ENCODE results near the gene VPS50.

The VPS50 gene

GRCh38 chr7:93239824-93240223 lies 7.7 kb downstream of the VPS50 start:
- H3K79me2 ChIP-seq (ENCODE audit: control insufficient read depth, insufficient read depth, low read length, poor library complexity) = no peaks in the 10 kb centered on the region
- no peak overlapping the region for H3K23ac ChIP-seq (ENCODE audit: low read length)
- no peak overlapping the region for H4K91ac ChIP-seq (ENCODE audit: low read depth, low read length)
- H2BK12ac ChIP-seq (ENCODE audit: low read length) = no peak overlapping the region
- no peaks in the 10 kb centered on the region for H3K27me3 ChIP-seq (ENCODE audit: insufficient read depth, low read length)
- no CpG with 5 or more reads among the region's 4 CpGs for WGBS (ENCODE audit: extremely low coverage, insufficient coverage, insufficient read length)
- H3K4me1 ChIP-seq (ENCODE audit: control insufficient read depth in 1 of 2, insufficient read depth in 2 of 2, low read length in 2 of 2) = no peaks in the 10 kb centered on the region
- H3K9me3 ChIP-seq (ENCODE audit: insufficient read depth, low read depth, low read length) = no peaks in the 10 kb centered on the region
- H3K4me3 ChIP-seq (ENCODE audit: low read depth, low read length) = no peak overlapping the region
- no peak overlapping the region for H3K18ac ChIP-seq (ENCODE audit: low read length)
- no peak overlapping the region for H2AFZ ChIP-seq (ENCODE audit: insufficient read depth, low read length, poor library complexity)
- no peak overlapping the region for H3K4ac ChIP-seq (ENCODE audit: low read depth, low read length)
- H4K12ac ChIP-seq (ENCODE audit: low read depth, low read length) = no peak overlapping the region
- no peak for DNase-seq
- no peak overlapping the region for H2AK5ac ChIP-seq (ENCODE audit: low read length)
- H3K14ac ChIP-seq (ENCODE audit: low read length) = no peak overlapping the region
- no peaks in the 10 kb centered on the region for H3K36me3 ChIP-seq (ENCODE audit: control insufficient read depth in 1 of 2, insufficient read depth in 2 of 2, low read length in 2 of 2)
- no peak overlapping the region for H4K8ac ChIP-seq (ENCODE audit: low read depth, low read length)
- no peak overlapping the region for H2BK120ac ChIP-seq (ENCODE audit: insufficient read depth, low read length, poor library complexity)
- no peak overlapping the region for H2BK5ac ChIP-seq (ENCODE audit: low read depth, low read length, poor library complexity)
- no peak overlapping the region for H3K27ac ChIP-seq (ENCODE audit: low read depth, low read length)
- H3K79me1 ChIP-seq (ENCODE audit: low read length) = no peaks in the 10 kb centered on the region
- no peak overlapping the region for H3K9ac ChIP-seq (ENCODE audit: low read length)
- no peak overlapping the region for H3K4me2 ChIP-seq (ENCODE audit: low read length)

GRCh38 chr7:93242106-93242505 lies 9.9 kb downstream of the VPS50 start:
- H3K4me1 ChIP-seq (ENCODE audit: control insufficient read depth in 1 of 2, insufficient read depth in 2 of 2, low read length in 2 of 2) = no peaks in the 10 kb centered on the region
- H2BK120ac ChIP-seq (ENCODE audit: insufficient read depth, low read length, poor library complexity) = no peak overlapping the region
- H3K79me2 ChIP-seq (ENCODE audit: control insufficient read depth, insufficient read depth, low read length, poor library complexity) = no peaks in the 10 kb centered on the region
- no peak overlapping the region for H3K9ac ChIP-seq (ENCODE audit: low read length)
- no peak overlapping the region for H3K4ac ChIP-seq (ENCODE audit: low read depth, low read length)
- H3K14ac ChIP-seq (ENCODE audit: low read length) = no peak overlapping the region
- H2AFZ ChIP-seq (ENCODE audit: insufficient read depth, low read length, poor library complexity) = no peak overlapping the region
- H3K36me3 ChIP-seq (ENCODE audit: control insufficient read depth in 1 of 2, insufficient read depth in 2 of 2, low read length in 2 of 2) = no peaks in the 10 kb centered on the region
- no peak overlapping the region for H3K23ac ChIP-seq (ENCODE audit: low read length)
- no peak for DNase-seq
- WGBS (ENCODE audit: extremely low coverage, insufficient coverage, insufficient read length) = no CpG with 5 or more reads among the region's 3 CpGs
- no peak overlapping the region for H2AK5ac ChIP-seq (ENCODE audit: low read length)
- H3K4me2 ChIP-seq (ENCODE audit: low read length) = no peak overlapping the region
- no peak overlapping the region for H3K27ac ChIP-seq (ENCODE audit: low read depth, low read length)
- H3K18ac ChIP-seq (ENCODE audit: low read length) = no peak overlapping the region
- H4K8ac ChIP-seq (ENCODE audit: low read depth, low read length) = no peak overlapping the region
- no peak overlapping the region for H4K12ac ChIP-seq (ENCODE audit: low read depth, low read length)
- H4K91ac ChIP-seq (ENCODE audit: low read depth, low read length) = no peak overlapping the region
- H2BK5ac ChIP-seq (ENCODE audit: low read depth, low read length, poor library complexity) = no peak overlapping the region
- no peaks in the 10 kb centered on the region for H3K27me3 ChIP-seq (ENCODE audit: insufficient read depth, low read length)
- H2BK12ac ChIP-seq (ENCODE audit: low read length) = no peak overlapping the region
- H3K9me3 ChIP-seq (ENCODE audit: insufficient read depth, low read depth, low read length) = no peaks in the 10 kb centered on the region
- H3K79me1 ChIP-seq (ENCODE audit: low read length) = no peaks in the 10 kb centered on the region
- H3K4me3 ChIP-seq (ENCODE audit: low read depth, low read length) = no peak overlapping the region

- peak in 1 of 2 donors; percentile 70 for DNase-seq
- H3K27ac ChIP-seq (ENCODE audit: low read depth, low read length) = no peak overlapping the region
These were observed 13.6 kb downstream of the VPS50 start for GRCh38 chr7:93245525-93246432.

GRCh38 chr7:93249491-93250148 lies 17.5 kb downstream of the VPS50 start:
- Histone ChIP-seq H3K4me3 (ENCODE audit: low read depth, low read length) (no peak overlapping the region), H3K14ac (ENCODE audit: low read length) (no peak overlapping the region), H2BK5ac (ENCODE audit: low read depth, low read length, poor library complexity) (no peak overlapping the region), H3K18ac (ENCODE audit: low read length) (no peak overlapping the region), H3K23ac (ENCODE audit: low read length) (no peak overlapping the region), H2BK120ac (ENCODE audit: insufficient read depth, low read length, poor library complexity) (no peak overlapping the region), H3K9ac (ENCODE audit: low read length) (no peak overlapping the region), H3K27ac (ENCODE audit: low read depth, low read length) (no peak overlapping the region), H3K36me3 (ENCODE audit: control insufficient read depth in 1 of 2, insufficient read depth in 2 of 2, low read length in 2 of 2) (no peaks in the 10 kb centered on the region), H3K27me3 (ENCODE audit: insufficient read depth, low read length) (no peaks in the 10 kb centered on the region), H3K4ac (ENCODE audit: low read depth, low read length) (no peak overlapping the region), H2AFZ (ENCODE audit: insufficient read depth, low read length, poor library complexity) (no peak overlapping the region), H3K79me1 (ENCODE audit: low read length) (no peaks in the 10 kb centered on the region), H3K4me2 (ENCODE audit: low read length) (no peak overlapping the region), H4K8ac (ENCODE audit: low read depth, low read length) (no peak overlapping the region), H3K9me3 (ENCODE audit: insufficient read depth, low read depth, low read length) (no peaks in the 10 kb centered on the region), H4K12ac (ENCODE audit: low read depth, low read length) (no peak overlapping the region), H2BK12ac (ENCODE audit: low read length) (no peak overlapping the region), H3K4me1 (ENCODE audit: control insufficient read depth in 1 of 2, insufficient read depth in 2 of 2, low read length in 2 of 2) (no peaks in the 10 kb centered on the region), H3K79me2 (ENCODE audit: control insufficient read depth, insufficient read depth, low read length, poor library complexity) (no peaks in the 10 kb centered on the region), H2AK5ac (ENCODE audit: low read length) (no peak overlapping the region), H4K91ac (ENCODE audit: low read depth, low read length) (no peak overlapping the region)
- WGBS (ENCODE audit: extremely low coverage, insufficient coverage, insufficient read length) = no CpG with 5 or more reads among the region's 5 CpGs
- DNase-seq = peak; percentile 2 to 57

More at GRCh38 chr7:93245525-93246432, 13.6 kb downstream of the VPS50 start:
- WGBS (ENCODE audit: extremely low coverage, insufficient coverage, insufficient read length) = no CpG with 5 or more reads among the region's 9 CpGs
- H3K4me3 ChIP-seq (ENCODE audit: low read depth, low read length) = no peak overlapping the region
- no peak overlapping the region for H4K91ac ChIP-seq (ENCODE audit: low read depth, low read length)
- no peak overlapping the region for H3K4me2 ChIP-seq (ENCODE audit: low read length)
- H3K36me3 ChIP-seq (ENCODE audit: control insufficient read depth in 1 of 2, insufficient read depth in 2 of 2, low read length in 2 of 2) = no peaks in the 10 kb centered on the region
- no peak overlapping the region for H3K9ac ChIP-seq (ENCODE audit: low read length)
- H3K18ac ChIP-seq (ENCODE audit: low read length) = no peak overlapping the region
- H3K4ac ChIP-seq (ENCODE audit: low read depth, low read length) = no peak overlapping the region
- H3K79me1 ChIP-seq (ENCODE audit: low read length) = no peaks in the 10 kb centered on the region
- no peak overlapping the region for H2BK5ac ChIP-seq (ENCODE audit: low read depth, low read length, poor library complexity)
- H4K12ac ChIP-seq (ENCODE audit: low read depth, low read length) = no peak overlapping the region
- no peaks in the 10 kb centered on the region for H3K79me2 ChIP-seq (ENCODE audit: control insufficient read depth, insufficient read depth, low read length, poor library complexity)
- H2AFZ ChIP-seq (ENCODE audit: insufficient read depth, low read length, poor library complexity) = no peak overlapping the region
- no peaks in the 10 kb centered on the region for H3K9me3 ChIP-seq (ENCODE audit: insufficient read depth, low read depth, low read length)
- no peak overlapping the region for H3K23ac ChIP-seq (ENCODE audit: low read length)
- H2BK12ac ChIP-seq (ENCODE audit: low read length) = no peak overlapping the region
- no peak overlapping the region for H3K14ac ChIP-seq (ENCODE audit: low read length)
- H4K8ac ChIP-seq (ENCODE audit: low read depth, low read length) = no peak overlapping the region
- no peaks in the 10 kb centered on the region for H3K27me3 ChIP-seq (ENCODE audit: insufficient read depth, low read length)
- no peak overlapping the region for H2BK120ac ChIP-seq (ENCODE audit: insufficient read depth, low read length, poor library complexity)
- no peak overlapping the region for H2AK5ac ChIP-seq (ENCODE audit: low read length)
- no peaks in the 10 kb centered on the region for H3K4me1 ChIP-seq (ENCODE audit: control insufficient read depth in 1 of 2, insufficient read depth in 2 of 2, low read length in 2 of 2)
